HepG2 (cell line): ENCODE data around the gene PAFAH1B2. TPM values are rescaled to one million over a fixed set of nuclear protein-coding genes. Genes with fewer than 3 reads are reported as not detected.
"Not testable (repeated sequence)": the region's sequence is repeated elsewhere in the genome, so short reads cannot be mapped to it uniquely, and the experiment has no call there.

Experiments used
- ATAC-seq: fragments of 200-7000 bp; cut with Tn5 transposase; 3 replicates; pipeline ENCODE4 v1.9.1; 2020; ENCODE audit warnings: mild to moderate bottlenecking, moderate library complexity
- BruUV-seq: library from RNA; stranded (reverse); fragments of 400-500 nt; replicated peaks from 2 replicates; lab custom pipeline; 2021; lab: Mats Ljungman, UMichigan
- CTCF ChIA-PET: fragments of 300-600 bp; formaldehyde crosslinking; extraction: SDS; loops from one replicate; lab custom pipeline; 2021; ENCODE audit warnings: low total read pairs, inconsistent platforms, low intra/inter-chr PET ratio; lab: Yijun Ruan, JAX
- POLR2A ChIA-PET: fragments of 350-600 bp; sonication (Branson Sonifier 250); formaldehyde crosslinking; loops from one replicate; lab custom pipeline; 2020; ENCODE audit warnings: antibody characterized with exemption, inconsistent platforms; lab: Yijun Ruan, JAX
- DNase-seq: peaks from one replicate; pipeline ENCODE4 v3.0.0-alpha.2; 2015; ENCODE audit warnings: low spot score
- FAIRE-seq: peaks from 3 replicates; lab custom pipeline; 2011; peaks lifted over from hg19 to GRCh38; lab: Jason Lieb, UNC
- H2AFZ ChIP-seq: one replicate; pipeline ENCODE4 v1.6.1; 2011; ENCODE audit warnings: low read length, inconsistent platforms
- H3K27ac ChIP-seq: fragments of 300-600 bp; 3 replicates; pipeline ENCODE4 v1.8.0; 2011; ENCODE audit warnings: mixed run types, mild to moderate bottlenecking, mixed read lengths, low read length, inconsistent platforms; ENCODE audit not compliant: insufficient read depth; ENCODE audit errors: extremely low read length
- H3K27me3 ChIP-seq, 2 experiments: fragments of 200-600 bp in 1 of 2; 2 replicates in 1 of 2; 3 replicates in 1 of 2; pipeline versions ENCODE4 v1.6.0 to v1.8.0; 2011; ENCODE audit warnings: low read length in 2 of 2, mild to moderate bottlenecking in 2 of 2, moderate library complexity in 2 of 2, inconsistent platforms in 1 of 2; ENCODE audit not compliant: insufficient read depth in 2 of 2, control insufficient read depth in 1 of 2
- H3K36me3 ChIP-seq, 2 experiments: fragments of 200-600 bp in 1 of 2; replicated peaks in 1 of 2; 2 replicates in 1 of 2; 3 replicates in 1 of 2; pipeline versions ENCODE4 v1.5.1 to v1.8.0; 2011; ENCODE audit warnings: low read length in 2 of 2, inconsistent platforms in 1 of 2; ENCODE audit not compliant: insufficient read depth in 2 of 2, control insufficient read depth in 1 of 2
- H3K4me1 ChIP-seq: 2 replicates; pipeline ENCODE4 v1.5.1; 2012; ENCODE audit warnings: low read length, inconsistent platforms; ENCODE audit not compliant: insufficient read depth
- H3K4me2 ChIP-seq: 2 replicates; pipeline ENCODE4 v1.6.0; 2011; ENCODE audit warnings: low read depth, low read length, inconsistent platforms
- H3K4me3 ChIP-seq, 3 experiments: fragments of 200-600 bp in 1 of 3; sonication (generic), shearing (Covaris generic) in 1 of 3; replicated peaks in 1 of 3; 2 replicates each; pipeline ENCODE4 v1.5.1; 2011 to 2016; ENCODE audit warnings: low read length in 3 of 3, inconsistent platforms in 2 of 3, low read depth in 2 of 3, mild to moderate bottlenecking in 2 of 3, control low read depth in 1 of 3, mixed read lengths in 1 of 3; ENCODE audit not compliant: insufficient read depth in 1 of 3
- H3K79me2 ChIP-seq: one replicate; pipeline ENCODE4 v1.6.1; 2011; ENCODE audit warnings: low read length, inconsistent platforms; ENCODE audit not compliant: insufficient read depth
- H3K9ac ChIP-seq: 2 replicates; pipeline ENCODE4 v1.6.0; 2011; ENCODE audit warnings: mild to moderate bottlenecking, low read depth, low read length, inconsistent platforms; ENCODE audit not compliant: insufficient read depth
- H3K9me3 ChIP-seq: 2 replicates; pipeline ENCODE4 v1.5.1; 2012; ENCODE audit warnings: mild to moderate bottlenecking, low read length
- H4K20me1 ChIP-seq: 2 replicates; pipeline ENCODE4 v1.6.0; 2011; ENCODE audit warnings: inconsistent platforms, mild to moderate bottlenecking, low read length, moderate library complexity; ENCODE audit not compliant: insufficient read depth
- WGBS: methylation state at CpG from one replicate; pipeline ENCODE4 v1.1.6; 2017; ENCODE audit warnings: low lambda C conversion rate; 5-methylcytosine and 5-hydroxymethylcytosine counted together
- in situ Hi-C: cut with HindIII; loops from 2 replicates; pipeline ENCODE4 v1.10.0; 2017; ENCODE audit warnings: low pct_unique_long_range_greater_than_20kb; ENCODE audit not compliant: extremely low pct_ligation_motif_present
- intact Hi-C: fragments of 100-400 bp; cut with micrococcal nuclease; formaldehyde crosslinking; loops from one replicate; pipeline ENCODE4 v1.10.0; 2022; ENCODE audit not compliant: unreplicated experiment
- polyA plus RNA-seq, 8 experiments: library from polyadenylated mRNA; depleted of rRNA in 3 of 8; stranded (reverse) in 7 of 8; unstranded in 1 of 8; fragments of >200 nt; fragmentation: Illumina TruSeq in 4 of 8; extraction: Trizol in 4 of 8; gene quantifications; 2 replicates each; pipeline versions ENCODE4 v1.2.1 to v1.2.3, GENCODE V29; 2011 to 2016; ENCODE audit warnings: low read depth in 4 of 8, missing spikeins in 1 of 8, mixed read lengths in 1 of 8; ENCODE audit not compliant: insufficient read depth in 1 of 8
- total RNA-seq, 5 experiments: library from RNA; depleted of rRNA; stranded (reverse); fragments of >200 nt; fragmentation: Illumina TruSeq; extraction: Trizol; gene quantifications; 2 replicates each; pipeline ENCODE4 v1.2.3, GENCODE V29; 2016; ENCODE audit warnings: low read depth in 1 of 5

PAFAH1B2 gene
- total and polyA plus RNA-seq, 2 of the 13 experiments (the other 11 are each of a cell fraction or from before 2014, with no cell fraction given), result 28.8 to 104 TPM

DNA sequence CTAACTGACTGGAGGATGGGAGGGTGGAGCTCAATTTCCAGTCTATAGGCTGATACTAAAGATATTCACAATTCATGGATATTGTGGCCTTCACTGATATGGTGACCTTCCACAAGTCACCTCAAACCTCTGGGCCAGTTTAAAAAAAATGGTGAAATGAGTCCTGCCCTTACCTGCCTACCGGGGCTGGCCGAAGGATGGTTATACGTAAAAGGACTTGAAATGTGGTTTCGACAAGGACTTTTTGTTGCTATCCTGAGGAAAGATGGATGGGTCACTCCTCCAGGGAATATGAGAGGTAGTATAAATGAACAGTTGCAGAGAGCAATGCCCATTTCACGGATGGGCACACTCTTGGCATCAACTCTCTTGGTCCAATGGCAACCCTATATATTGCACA, 63.4 kb downstream of the PAFAH1B2 start:
- DNase-seq, H3K4me3 ChIP-seq, H3K4me1 ChIP-seq, POLR2A ChIA-PET, H3K4me2 ChIP-seq, H3K36me3 ChIP-seq, FAIRE-seq, H3K9me3 ChIP-seq, H2AFZ ChIP-seq, BruUV-seq, H3K27me3 ChIP-seq, H4K20me1 ChIP-seq, ATAC-seq, H3K27ac ChIP-seq, H3K79me2 ChIP-seq, H3K9ac ChIP-seq, CTCF ChIA-PET: not testable (repeated sequence)
- in situ Hi-C loops (loop anchor here (5.0 kb wide), 1 partner anchor 75 kb away; no protein-coding TSS in a partner anchor), intact Hi-C loops (loop anchor here (5.0 kb wide), 1 partner anchor 75 kb away; no protein-coding TSS in a partner anchor)
- WGBS, result 80% methylated on average over 5 of the region's 5 CpGs

DNA sequence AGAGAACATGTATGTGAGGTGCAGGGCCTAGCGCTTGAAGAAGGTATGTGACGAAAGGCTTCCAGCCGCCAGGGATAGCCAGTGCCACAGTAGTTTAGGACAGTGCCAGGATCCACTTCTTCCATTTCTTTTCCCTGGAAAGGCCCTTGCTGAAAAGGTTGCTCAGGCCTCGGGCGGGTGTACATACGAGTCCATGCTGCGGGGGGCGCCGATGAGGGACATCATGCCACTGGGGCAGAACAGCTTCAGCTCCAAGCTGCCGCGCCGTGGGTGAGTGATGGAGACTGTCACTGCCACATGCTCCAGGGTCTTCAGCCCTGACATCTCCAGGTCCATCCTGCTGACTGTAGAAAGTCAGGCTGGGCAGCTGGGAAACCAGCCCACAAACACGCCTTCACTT, 64.6 kb downstream of the PAFAH1B2 start:
- BruUV-seq, ATAC-seq, H3K36me3 ChIP-seq, POLR2A ChIA-PET, CTCF ChIA-PET, H3K27me3 ChIP-seq, H2AFZ ChIP-seq, H3K4me2 ChIP-seq, H3K27ac ChIP-seq, FAIRE-seq, H4K20me1 ChIP-seq, H3K4me3 ChIP-seq, H3K79me2 ChIP-seq, H3K9me3 ChIP-seq, H3K4me1 ChIP-seq, H3K9ac ChIP-seq, DNase-seq: not testable (repeated sequence)
- intact Hi-C loops, result loop anchor here (5.0 kb wide), 1 partner anchor 76 kb away; no protein-coding TSS in a partner anchor
- in situ Hi-C loops, result loop anchor here (5.0 kb wide), 1 partner anchor 76 kb away; no protein-coding TSS in a partner anchor
- WGBS, result 60% methylated on average over 4 of the region's 13 CpGs

DNA sequence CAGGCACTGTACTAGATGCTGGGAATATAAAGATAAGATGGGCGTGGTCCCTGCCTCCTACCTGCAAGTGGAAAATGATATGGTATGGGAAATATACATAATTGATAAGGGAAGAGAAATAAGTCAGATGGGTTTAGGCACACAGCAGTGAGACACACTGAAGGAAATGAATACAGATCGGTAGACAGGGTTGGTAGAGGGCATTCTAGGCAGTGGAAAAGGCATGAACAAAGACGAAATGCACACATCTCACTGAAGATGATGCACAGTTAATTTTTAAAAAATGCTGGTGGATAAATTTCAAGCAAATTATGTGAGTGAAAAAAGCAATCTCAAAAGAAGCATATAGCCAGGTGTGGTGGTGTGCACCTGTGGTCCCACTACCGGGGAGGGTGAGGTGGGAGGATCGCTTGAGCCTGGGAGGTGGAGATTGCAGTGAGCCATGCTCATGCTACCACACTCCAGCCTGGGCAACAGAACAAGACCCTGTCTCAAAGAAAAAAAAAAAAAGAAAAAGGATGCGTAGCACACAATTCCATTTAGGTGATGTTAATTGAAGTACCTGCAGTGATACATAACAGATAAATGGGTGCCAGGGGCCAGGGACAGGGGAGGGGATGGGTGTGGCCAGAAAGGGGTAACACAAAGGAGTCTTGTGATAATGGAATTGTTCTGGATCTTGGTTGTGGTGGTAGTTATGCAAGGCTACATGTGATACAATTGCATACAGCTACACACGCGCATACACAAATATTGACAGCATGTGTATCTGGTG, 65.5 kb downstream of the PAFAH1B2 start:
- H3K4me1 ChIP-seq, CTCF ChIA-PET, H3K27ac ChIP-seq, H4K20me1 ChIP-seq, FAIRE-seq, H3K36me3 ChIP-seq, DNase-seq, H2AFZ ChIP-seq, H3K27me3 ChIP-seq, H3K9me3 ChIP-seq, BruUV-seq, ATAC-seq, H3K9ac ChIP-seq, H3K4me2 ChIP-seq, POLR2A ChIA-PET, H3K4me3 ChIP-seq, H3K79me2 ChIP-seq: not testable (repeated sequence)
- in situ Hi-C loops (loop anchor here (5.0 kb wide), 1 partner anchor 77 kb away; no protein-coding TSS in a partner anchor), intact Hi-C loops (loop anchor here (5.0 kb wide), 1 partner anchor 77 kb away; no protein-coding TSS in a partner anchor)
- 75% methylated on average over 7 of the region's 8 CpGs for WGBS
